Measurements from ENCODE around the gene ATP2B3.

ATP2B3 gene

GRCh38 chrX:153549807-153550206 is 32.4 kb downstream of the ATP2B3 start:
- no peaks in the 10 kb centered on the region for H3K36me3 ChIP-seq (ENCODE audit: control insufficient read depth, insufficient read depth, low read length)
- H3K27me3 ChIP-seq (ENCODE audit: control insufficient read depth, insufficient read depth, low read length) = no peaks in the 10 kb centered on the region
- no peak overlapping the region for H3K9ac ChIP-seq (ENCODE audit: low read length)
- H3K9me3 ChIP-seq (ENCODE audit: control insufficient read depth, low read length) = no peaks in the 10 kb centered on the region
- no peak overlapping the region for H3K4me3 ChIP-seq (ENCODE audit: low read length)
- H3K4me1 ChIP-seq (ENCODE audit: control insufficient read depth, insufficient read depth, low read length) = no peaks in the 10 kb centered on the region

- Histone ChIP-seq H3K4me3 (ENCODE audit: low read length) (no peak overlapping the region), H3K9ac (ENCODE audit: low read length) (no peak overlapping the region), H3K4me1 (ENCODE audit: control insufficient read depth, insufficient read depth, low read length) (no peaks in the 10 kb centered on the region), H3K9me3 (ENCODE audit: control insufficient read depth, low read length) (no peaks in the 10 kb centered on the region), H3K36me3 (ENCODE audit: control insufficient read depth, insufficient read depth, low read length) (no peaks in the 10 kb centered on the region), H3K27me3 (ENCODE audit: control insufficient read depth, insufficient read depth, low read length) (no peaks in the 10 kb centered on the region)
Observed at GRCh38 chrX:153551135-153551534, 33.7 kb downstream of the ATP2B3 start.

GRCh38 chrX:153554519-153555167 is 37.2 kb downstream of the ATP2B3 start:
- H3K9ac ChIP-seq (ENCODE audit: low read length) = no peak overlapping the region
- no peaks in the 10 kb centered on the region for H3K27me3 ChIP-seq (ENCODE audit: control insufficient read depth, insufficient read depth, low read length)
- H3K4me3 ChIP-seq (ENCODE audit: low read length) = no peak overlapping the region
- H3K4me1 ChIP-seq (ENCODE audit: control insufficient read depth, insufficient read depth, low read length) = no peaks in the 10 kb centered on the region
- H3K9me3 ChIP-seq (ENCODE audit: control insufficient read depth, low read length) = no peaks in the 10 kb centered on the region
- no peaks in the 10 kb centered on the region for H3K36me3 ChIP-seq (ENCODE audit: control insufficient read depth, insufficient read depth, low read length)

- H3K4me1 ChIP-seq (ENCODE audit: control insufficient read depth, insufficient read depth, low read length) = no peaks in the 10 kb centered on the region
- no peak overlapping the region for H3K9ac ChIP-seq (ENCODE audit: low read length)
- no peaks in the 10 kb centered on the region for H3K9me3 ChIP-seq (ENCODE audit: control insufficient read depth, low read length)
- H3K36me3 ChIP-seq (ENCODE audit: control insufficient read depth, insufficient read depth, low read length) = no peaks in the 10 kb centered on the region
- no peaks in the 10 kb centered on the region for H3K27me3 ChIP-seq (ENCODE audit: control insufficient read depth, insufficient read depth, low read length)
- no peak overlapping the region for H3K4me3 ChIP-seq (ENCODE audit: low read length)
Observed at GRCh38 chrX:153556767-153557166, 39.3 kb downstream of the ATP2B3 start.

GRCh38 chrX:153557618-153558355 is 40.3 kb downstream of the ATP2B3 start:
- H3K4me3 ChIP-seq (ENCODE audit: low read length) = no peak overlapping the region
- no peaks in the 10 kb centered on the region for H3K36me3 ChIP-seq (ENCODE audit: control insufficient read depth, insufficient read depth, low read length)
- no peak overlapping the region for H3K9ac ChIP-seq (ENCODE audit: low read length)
- no peaks in the 10 kb centered on the region for H3K27me3 ChIP-seq (ENCODE audit: control insufficient read depth, insufficient read depth, low read length)
- H3K9me3 ChIP-seq (ENCODE audit: control insufficient read depth, low read length) = no peaks in the 10 kb centered on the region
- no peaks in the 10 kb centered on the region for H3K4me1 ChIP-seq (ENCODE audit: control insufficient read depth, insufficient read depth, low read length)

- no peaks in the 10 kb centered on the region for H3K9me3 ChIP-seq (ENCODE audit: control insufficient read depth, low read length)
- no peaks in the 10 kb centered on the region for H3K27me3 ChIP-seq (ENCODE audit: control insufficient read depth, insufficient read depth, low read length)
- no peak overlapping the region for H3K4me3 ChIP-seq (ENCODE audit: low read length)
- H3K4me1 ChIP-seq (ENCODE audit: control insufficient read depth, insufficient read depth, low read length) = no peaks in the 10 kb centered on the region
- no peak overlapping the region for H3K9ac ChIP-seq (ENCODE audit: low read length)
- H3K36me3 ChIP-seq (ENCODE audit: control insufficient read depth, insufficient read depth, low read length) = no peaks in the 10 kb centered on the region
Observed at GRCh38 chrX:153560000-153560399, 42.6 kb downstream of the ATP2B3 start.

GRCh38 chrX:153560466-153560865 is 43.0 kb downstream of the ATP2B3 start:
- Histone ChIP-seq H3K4me1 (ENCODE audit: control insufficient read depth, insufficient read depth, low read length) (no peaks in the 10 kb centered on the region), H3K4me3 (ENCODE audit: low read length) (no peak overlapping the region), H3K9ac (ENCODE audit: low read length) (no peak overlapping the region), H3K9me3 (ENCODE audit: control insufficient read depth, low read length) (no peaks in the 10 kb centered on the region), H3K36me3 (ENCODE audit: control insufficient read depth, insufficient read depth, low read length) (no peaks in the 10 kb centered on the region), H3K27me3 (ENCODE audit: control insufficient read depth, insufficient read depth, low read length) (no peaks in the 10 kb centered on the region)

- H3K9ac ChIP-seq (ENCODE audit: low read length) = no peak overlapping the region
- H3K27me3 ChIP-seq (ENCODE audit: control insufficient read depth, insufficient read depth, low read length) = no peaks in the 10 kb centered on the region
- H3K4me3 ChIP-seq (ENCODE audit: low read length) = no peak overlapping the region
- H3K9me3 ChIP-seq (ENCODE audit: control insufficient read depth, low read length) = no peaks in the 10 kb centered on the region
- H3K36me3 ChIP-seq (ENCODE audit: control insufficient read depth, insufficient read depth, low read length) = no peaks in the 10 kb centered on the region
- H3K4me1 ChIP-seq (ENCODE audit: control insufficient read depth, insufficient read depth, low read length) = no peaks in the 10 kb centered on the region
Observed at GRCh38 chrX:153561337-153561736, 43.9 kb downstream of the ATP2B3 start.

- Histone ChIP-seq H3K36me3 (ENCODE audit: control insufficient read depth, insufficient read depth, low read length) (no peaks in the 10 kb centered on the region), H3K9me3 (ENCODE audit: control insufficient read depth, low read length) (no peaks in the 10 kb centered on the region), H3K4me1 (ENCODE audit: control insufficient read depth, insufficient read depth, low read length) (no peaks in the 10 kb centered on the region), H3K27me3 (ENCODE audit: control insufficient read depth, insufficient read depth, low read length) (no peaks in the 10 kb centered on the region), H3K9ac (ENCODE audit: low read length) (no peak overlapping the region), H3K4me3 (ENCODE audit: low read length) (no peak overlapping the region)
Observed at GRCh38 chrX:153562546-153562945, 45.1 kb downstream of the ATP2B3 start.

GRCh38 chrX:153564047-153564606 is 46.7 kb downstream of the ATP2B3 start:
- no peaks in the 10 kb centered on the region for H3K4me1 ChIP-seq (ENCODE audit: control insufficient read depth, insufficient read depth, low read length)
- no peak overlapping the region for H3K9ac ChIP-seq (ENCODE audit: low read length)
- H3K36me3 ChIP-seq (ENCODE audit: control insufficient read depth, insufficient read depth, low read length) = no peaks in the 10 kb centered on the region
- H3K27me3 ChIP-seq (ENCODE audit: control insufficient read depth, insufficient read depth, low read length) = no peaks in the 10 kb centered on the region
- H3K9me3 ChIP-seq (ENCODE audit: control insufficient read depth, low read length) = no peaks in the 10 kb centered on the region
- H3K4me3 ChIP-seq (ENCODE audit: low read length) = no peak overlapping the region

GRCh38 chrX:153565996-153566580 is 48.6 kb downstream of the ATP2B3 start:
- H3K9me3 ChIP-seq (ENCODE audit: control insufficient read depth, low read length) = no peaks in the 10 kb centered on the region

GRCh38 chrX:153568451-153569011 is 51.1 kb downstream of the ATP2B3 start:
- H3K4me1 ChIP-seq (ENCODE audit: control insufficient read depth, insufficient read depth, low read length) = no peaks in the 10 kb centered on the region
- no peaks in the 10 kb centered on the region for H3K9me3 ChIP-seq (ENCODE audit: control insufficient read depth, low read length)
- no peak overlapping the region for H3K9ac ChIP-seq (ENCODE audit: low read length)
- no peak overlapping the region for H3K4me3 ChIP-seq (ENCODE audit: low read length)
- H3K27me3 ChIP-seq (ENCODE audit: control insufficient read depth, insufficient read depth, low read length) = no peaks in the 10 kb centered on the region
- H3K36me3 ChIP-seq (ENCODE audit: control insufficient read depth, insufficient read depth, low read length) = no peaks in the 10 kb centered on the region

More at GRCh38 chrX:153565996-153566580, 48.6 kb downstream of the ATP2B3 start:
- Histone ChIP-seq H3K4me1 (ENCODE audit: control insufficient read depth, insufficient read depth, low read length) (no peaks in the 10 kb centered on the region), H3K9ac (ENCODE audit: low read length) (no peak overlapping the region), H3K27me3 (ENCODE audit: control insufficient read depth, insufficient read depth, low read length) (no peaks in the 10 kb centered on the region), H3K36me3 (ENCODE audit: control insufficient read depth, insufficient read depth, low read length) (no peaks in the 10 kb centered on the region), H3K4me3 (ENCODE audit: low read length) (no peak overlapping the region)

All from mucosa of stomach (tissue), 1 donor.